ENCODE results near the gene ALDH1L1. TPM values are rescaled to one million over a fixed set of nuclear protein-coding genes. Genes with fewer than 3 reads are reported as not detected.

The ALDH1L1 gene
- polyA plus RNA-seq, 1 donor, result 0.70 TPM

DNA sequence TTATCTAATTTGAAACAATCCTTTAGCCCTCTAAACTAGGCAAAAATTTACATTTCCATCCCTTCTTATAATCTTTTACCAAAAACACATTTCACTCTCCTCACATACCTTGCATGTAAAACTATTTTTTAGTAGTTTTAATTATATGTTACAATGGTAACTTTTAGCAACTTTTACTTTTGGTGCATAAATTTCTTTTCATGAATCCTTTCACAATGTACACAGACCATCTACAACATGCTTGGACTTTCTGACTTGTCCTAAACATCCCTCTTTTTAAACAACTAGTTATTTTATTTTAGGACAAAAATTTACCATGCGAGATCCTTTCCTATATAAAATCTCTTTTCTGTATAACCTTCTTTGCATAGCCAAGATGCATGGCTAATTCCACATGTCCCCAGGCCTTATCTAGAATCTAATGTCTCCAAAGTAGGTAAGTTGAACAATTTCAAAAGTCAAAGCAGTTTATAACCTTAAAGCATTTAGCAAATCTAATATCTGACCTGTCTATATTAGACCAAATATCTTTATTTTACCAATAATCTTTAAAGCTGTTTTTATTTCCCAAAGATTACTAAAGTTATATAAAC lies 14.4 kb upstream of the ALDH1L1 start:
- DNase-seq, result no peak

DNA sequence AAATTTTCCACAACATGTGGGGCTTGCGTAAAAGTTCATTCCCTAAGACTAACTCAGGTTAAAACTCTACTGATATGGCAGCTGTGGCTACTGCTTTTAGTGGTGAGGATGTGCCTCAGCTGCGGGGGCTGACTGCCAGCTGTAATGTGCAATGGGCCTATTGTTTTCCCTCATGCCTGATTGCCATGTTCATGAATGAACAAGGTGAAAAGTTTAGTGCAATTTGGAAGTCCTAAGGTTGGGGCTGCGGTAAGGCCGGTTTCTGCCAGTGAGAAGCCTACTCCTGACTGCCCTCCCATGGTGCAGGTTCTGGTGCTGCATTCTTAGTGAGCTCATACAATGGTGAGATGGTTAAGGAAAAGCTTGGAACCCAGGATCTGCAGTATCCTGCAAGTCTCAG lies 10.9 kb upstream of the ALDH1L1 start:
- no peak for DNase-seq

DNA sequence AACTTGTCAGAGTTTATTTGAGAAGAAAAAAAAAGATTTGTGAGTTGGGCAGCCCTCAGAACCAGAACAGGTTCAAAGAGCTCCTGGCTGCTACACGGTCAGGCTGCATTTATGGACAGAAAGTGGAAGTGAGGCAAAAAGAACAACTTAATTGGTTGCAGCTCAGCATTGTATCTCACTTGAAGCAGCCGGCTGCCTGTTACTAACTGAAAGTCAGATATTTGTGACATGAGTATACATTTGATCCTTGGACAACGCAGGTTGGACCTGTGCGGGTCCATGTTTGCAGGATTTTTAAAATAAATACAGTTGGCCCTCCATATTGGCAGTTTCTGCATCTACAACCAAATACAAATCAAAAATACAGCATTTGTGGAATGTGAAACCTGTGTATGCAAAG lies 7.5 kb upstream of the ALDH1L1 start:
- no peak for DNase-seq

DNA sequence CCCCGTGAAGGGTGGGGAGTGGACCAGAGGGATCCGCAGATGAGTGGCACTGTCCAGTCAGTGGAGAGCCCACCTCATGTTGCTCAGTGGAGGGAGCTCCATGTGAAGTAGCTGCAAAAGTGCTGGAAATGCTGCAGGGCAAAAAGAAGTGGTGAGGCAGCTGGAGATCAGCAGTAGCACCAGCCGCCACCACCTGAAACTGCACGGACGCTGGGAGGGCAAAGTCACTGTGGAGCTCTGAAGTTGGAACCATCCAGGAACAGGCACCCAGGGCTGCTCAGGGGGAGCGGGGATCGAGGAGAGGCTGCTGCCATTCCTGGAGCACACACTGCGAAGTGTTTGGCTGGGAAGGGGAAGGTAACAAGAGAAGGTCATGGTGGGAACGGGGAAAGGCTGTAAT lies 6.4 kb upstream of the ALDH1L1 start:
- DNase-seq, result no peak

DNA sequence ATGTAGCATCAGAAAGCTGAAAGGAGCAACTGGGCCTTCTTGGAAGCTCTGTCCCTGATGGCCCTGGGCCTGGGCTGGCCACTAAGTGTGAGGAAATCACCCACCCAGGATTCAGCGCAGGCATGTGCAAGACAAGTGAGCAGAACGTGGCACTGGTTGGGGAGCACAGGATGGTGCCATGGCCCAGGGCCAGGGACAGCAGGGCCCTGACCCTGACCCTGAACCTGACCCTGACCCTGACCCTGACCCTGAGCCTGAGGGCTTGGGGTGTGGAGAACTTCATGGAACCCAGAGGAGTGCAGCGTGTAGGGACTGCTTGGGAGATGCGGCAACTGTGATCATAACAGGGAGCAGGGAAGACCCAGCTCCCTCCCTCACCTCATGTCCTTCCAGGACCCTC lies 5.9 kb upstream of the ALDH1L1 start:
- DNase-seq, result no peak

DNA sequence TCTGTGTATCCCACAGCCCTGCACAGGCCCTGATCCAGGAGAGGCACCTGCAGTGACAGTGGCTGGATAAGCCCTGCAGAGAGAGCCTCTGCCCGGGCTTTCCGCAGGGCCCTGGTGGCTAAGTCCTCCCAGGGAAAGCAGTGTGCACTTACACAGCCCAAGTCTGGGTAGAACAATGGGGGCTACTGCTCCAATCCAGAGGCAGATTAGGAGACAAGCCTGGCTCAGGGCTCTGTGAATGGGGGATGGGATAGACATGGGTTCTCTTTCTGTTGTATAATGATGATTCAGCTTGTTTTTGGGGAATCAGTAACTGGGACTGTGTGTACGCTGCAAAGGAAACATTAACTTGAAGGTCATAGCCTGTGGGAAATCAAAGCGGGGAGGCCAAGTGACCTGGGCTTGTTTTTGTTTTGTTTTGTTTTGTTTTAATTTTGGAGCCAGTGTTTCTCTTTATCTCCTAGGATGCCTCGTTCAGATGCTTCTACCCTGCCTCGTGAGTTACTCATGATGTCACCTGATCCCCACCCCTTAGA lies 4.1 kb upstream of the ALDH1L1 start:
- no peak for DNase-seq

DNA sequence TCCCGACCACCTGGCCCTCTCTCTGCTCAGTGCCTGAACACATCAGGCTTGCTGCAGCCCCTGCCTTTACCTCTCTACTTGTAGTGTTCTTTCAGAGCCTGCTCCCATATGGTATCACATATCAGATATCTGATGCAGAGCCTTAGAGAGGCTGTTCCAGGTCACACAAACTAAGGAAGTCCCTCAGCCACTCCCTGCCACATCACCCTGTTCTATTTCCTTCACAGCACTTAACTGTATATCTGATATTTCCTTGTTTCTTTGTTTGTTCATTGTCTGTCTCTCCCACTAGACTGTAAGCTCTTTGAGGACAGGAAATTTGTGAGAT lies 976 bp upstream of the ALDH1L1 start:
- no peak for DNase-seq

GRCh38 chr3:126179825-126180476 lies 435 bp downstream of the ALDH1L1 start:
- DNase-seq, result no peak

DNA sequence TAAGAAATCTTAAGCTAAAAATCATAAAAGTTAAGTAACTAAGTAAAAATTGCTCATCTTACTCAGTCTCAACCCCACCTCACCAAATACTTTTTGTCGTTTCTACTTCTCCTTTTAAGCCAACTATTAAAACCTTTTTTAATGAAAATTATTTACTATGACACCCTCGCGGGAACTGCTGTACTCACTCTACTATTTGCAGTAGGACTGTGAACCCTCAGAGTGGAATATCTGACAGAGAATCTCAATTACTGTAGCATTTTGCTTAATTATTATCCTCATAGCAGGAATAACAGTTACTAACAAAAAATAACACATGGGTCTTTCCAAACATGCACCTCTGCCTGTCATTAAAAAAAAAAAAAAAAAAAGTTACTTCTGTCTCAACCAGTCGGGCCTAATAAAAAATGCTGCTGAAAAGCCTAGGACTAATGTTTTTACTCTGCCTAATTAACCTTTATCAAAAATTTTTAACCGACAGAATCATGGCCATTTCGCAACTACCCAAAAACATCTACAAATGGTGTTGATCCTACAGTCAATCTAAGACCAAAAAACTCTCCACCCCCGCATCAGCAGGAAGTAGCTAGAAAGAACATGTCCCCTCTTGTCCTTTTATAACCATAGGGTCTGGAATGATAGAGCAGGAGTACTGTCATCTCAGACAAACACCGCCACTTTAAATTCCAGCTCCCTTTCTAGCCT lies 10.2 kb downstream of the ALDH1L1 start:
- DNase-seq, result no peak

GRCh38 chr3:126167566-126167965 lies 12.8 kb downstream of the ALDH1L1 start:
- no peak for DNase-seq

GRCh38 chr3:126166009-126166408 lies 14.4 kb downstream of the ALDH1L1 start:
- no peak for DNase-seq

DNA sequence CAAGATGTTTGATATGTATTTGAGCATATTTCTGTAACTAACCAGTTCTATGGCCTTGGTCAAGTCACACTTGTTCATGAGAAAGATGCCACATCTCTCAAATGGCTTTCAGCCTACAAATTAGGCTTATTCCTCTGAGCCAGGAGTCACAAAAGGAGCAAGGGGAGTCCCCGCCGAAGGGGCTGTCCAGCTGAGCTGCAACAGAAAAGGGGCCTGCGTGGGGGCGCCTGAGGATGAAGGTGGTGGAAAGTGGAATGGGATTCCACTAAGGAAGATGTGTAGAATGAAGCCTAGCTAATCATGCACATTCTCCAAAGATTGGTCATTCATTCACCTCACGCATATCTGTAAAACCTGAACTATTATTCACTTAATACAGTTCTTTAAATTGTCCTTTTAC lies 19.1 kb downstream of the ALDH1L1 start:
- DNase-seq, result no peak

DNA sequence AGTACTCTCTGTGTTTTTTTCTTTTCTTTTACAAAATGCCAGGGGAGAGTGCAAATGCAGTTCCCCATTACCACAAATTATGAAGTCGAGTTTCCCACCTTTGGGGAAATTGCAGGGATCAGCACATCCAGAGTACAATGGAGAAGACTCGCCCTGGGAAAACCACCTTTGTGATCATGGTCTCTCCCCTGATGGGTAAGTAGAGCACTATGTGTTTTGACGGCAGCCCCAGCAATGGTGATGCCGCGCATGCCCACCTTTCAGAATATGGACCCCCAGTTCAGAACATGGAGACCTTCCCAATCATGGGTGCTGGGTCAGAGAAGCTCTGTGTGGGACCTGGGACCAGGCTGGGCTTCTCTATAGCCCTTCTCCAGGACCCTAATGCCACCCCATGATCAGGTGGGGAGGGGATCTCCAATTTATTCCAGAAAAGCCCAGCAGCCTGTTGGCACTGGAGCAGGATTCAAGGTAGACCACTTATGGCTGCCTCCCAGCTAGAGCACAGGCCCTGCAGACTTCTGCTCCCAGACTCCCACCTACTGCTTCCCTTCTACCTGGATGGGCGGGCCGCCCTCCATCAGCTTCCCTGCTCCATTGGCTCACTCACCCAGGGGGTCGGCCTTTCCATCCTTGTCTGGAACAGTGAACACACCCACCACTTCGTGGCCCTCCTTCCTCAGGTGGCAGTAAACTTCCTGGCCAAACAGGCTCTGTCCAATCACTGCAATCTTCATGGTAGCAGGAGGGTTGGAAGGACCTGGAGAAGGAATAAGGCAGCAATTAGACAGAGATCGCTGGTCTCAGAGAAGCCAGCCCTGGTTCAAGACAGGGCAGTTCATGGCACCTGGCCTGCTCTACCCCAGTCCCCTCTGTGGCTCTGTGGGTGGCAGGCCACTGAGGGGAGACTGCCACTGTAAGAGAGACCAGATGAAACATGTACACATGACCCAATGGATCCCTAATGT lies 19.9 kb downstream of the ALDH1L1 start:
- DNase-seq, result no peak

- DNase-seq, result no peak
Measured at GRCh38 chr3:126159476-126159875, 20.9 kb downstream of the ALDH1L1 start.

DNA sequence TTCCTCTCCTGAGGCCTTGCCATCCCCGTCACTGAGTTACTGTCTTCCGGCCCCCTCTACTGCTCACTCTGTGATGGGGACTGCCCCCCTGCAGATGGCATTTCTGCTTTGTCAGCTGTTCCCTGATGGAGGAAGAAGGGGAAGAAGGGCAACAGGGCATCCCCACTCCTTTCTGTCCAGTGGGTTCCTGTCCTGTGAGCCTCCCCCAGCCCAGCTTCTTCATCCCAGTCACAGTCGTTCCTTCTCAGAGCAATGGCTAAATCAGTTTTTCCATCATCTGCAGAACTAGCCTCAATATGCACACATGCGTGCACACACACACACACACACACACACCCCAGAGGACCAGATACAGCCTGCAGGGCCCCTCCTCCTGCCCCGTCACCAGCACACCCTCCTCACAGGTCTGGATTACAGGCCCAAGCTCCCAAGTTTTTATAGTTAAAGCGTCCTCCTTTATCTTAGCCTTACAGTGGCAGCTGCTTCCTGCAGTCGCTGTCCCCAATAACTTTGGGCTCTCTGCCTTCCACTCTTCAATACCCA lies 21.4 kb downstream of the ALDH1L1 start:
- DNase-seq, result no peak

DNA sequence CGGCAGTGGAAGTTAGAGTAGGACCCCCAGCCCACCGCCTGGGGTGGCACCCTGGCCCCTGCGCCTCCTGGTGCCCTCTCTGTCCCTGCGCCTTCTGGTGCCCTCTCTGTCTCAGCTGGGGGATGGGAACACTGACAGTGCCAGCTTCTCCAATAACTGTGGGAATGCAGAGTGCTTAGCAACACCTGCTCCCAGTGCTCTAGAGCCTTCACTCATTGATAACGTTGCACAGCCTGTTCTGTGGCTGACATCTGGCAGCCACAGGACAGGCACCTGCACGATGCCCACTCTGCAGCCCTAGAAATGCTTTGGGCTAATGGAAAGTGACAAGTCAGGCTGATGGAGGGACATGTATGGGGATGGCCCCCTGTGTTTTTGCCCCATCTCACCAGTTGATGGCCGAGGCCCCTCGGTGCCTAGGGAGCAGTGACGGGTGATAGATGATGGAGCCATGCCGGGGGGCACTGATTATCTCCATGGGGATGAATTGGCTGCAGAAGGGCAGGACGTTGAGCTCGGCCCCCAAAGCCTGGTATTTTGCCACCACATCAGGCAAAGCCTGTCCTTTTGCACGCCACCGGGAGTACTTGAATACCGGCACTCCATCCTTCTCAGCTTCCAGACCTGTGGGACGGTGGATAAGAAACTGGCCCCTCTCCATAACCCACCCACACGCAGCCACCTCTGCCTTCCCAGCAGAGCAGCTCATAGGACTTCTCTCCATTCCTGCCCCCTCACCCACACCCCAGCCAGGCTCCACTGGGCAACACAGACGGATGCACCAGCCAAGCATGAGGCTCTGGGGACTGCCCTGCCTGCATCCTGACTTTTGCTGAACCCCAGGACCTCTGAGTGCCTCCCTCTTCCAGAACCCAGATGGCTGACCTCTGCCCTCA lies 22.1 kb downstream of the ALDH1L1 start:
- no peak for DNase-seq

DNA sequence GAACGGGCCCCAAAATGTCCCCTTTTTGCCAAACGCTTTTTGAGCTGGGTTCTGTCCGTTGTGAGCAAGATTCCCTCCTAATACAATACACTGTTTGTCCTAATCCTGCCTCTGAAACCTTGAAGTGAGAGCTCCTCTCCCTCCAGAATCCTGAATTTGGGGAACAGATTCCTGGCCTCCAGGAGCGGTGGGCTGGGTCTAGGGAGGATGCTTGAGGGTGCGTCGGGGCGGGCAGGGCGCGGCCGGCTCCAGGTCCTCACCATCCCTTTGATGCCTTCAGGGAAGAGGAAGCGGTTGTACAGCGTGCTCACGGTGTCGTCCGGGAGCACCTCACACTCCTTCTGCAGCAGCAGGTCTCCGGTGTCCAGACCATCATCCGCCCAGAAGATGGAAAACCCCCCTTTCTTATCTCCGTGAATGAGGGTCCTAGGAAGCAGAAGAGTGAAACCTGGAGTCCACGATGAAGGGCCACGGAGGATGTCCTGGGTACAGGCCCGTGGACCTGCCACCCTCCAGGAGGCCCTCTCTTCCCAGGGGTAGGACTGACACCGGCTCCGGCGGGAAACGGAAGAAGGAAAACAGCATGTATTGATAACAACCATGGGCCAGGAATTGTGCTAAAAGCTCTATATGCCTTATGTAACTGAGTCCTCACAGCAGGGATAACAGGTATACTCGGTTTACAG lies 23.2 kb downstream of the ALDH1L1 start:
- no peak for DNase-seq

DNA sequence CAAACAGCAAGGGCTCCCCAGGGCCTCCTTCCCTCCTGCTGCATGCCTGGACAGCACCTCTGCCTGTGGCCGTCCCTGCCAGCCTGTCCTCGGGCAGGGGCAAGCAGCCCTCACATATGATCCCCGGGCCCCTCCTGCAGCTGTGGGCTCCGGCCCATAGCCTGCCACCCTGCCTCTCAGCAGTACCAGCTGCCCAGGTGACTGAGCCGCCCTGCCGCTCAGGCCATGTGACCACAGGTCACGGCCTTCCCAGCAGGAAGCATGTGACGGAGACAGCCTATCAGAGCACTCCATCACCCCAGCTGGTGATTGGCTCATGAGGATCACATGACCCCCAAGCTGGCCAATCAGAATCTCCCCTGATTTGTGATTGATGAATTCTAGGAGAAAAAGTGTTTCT lies 23.9 kb downstream of the ALDH1L1 start:
- no peak for DNase-seq

GRCh38 chr3:126155819-126156218 lies 24.6 kb downstream of the ALDH1L1 start:
- DNase-seq, result no peak

GRCh38 chr3:126155280-126155640 lies 25.1 kb downstream of the ALDH1L1 start:
- DNase-seq, result no peak

All from hindlimb muscle (tissue), 1 donor.